B cell (primary cell): ENCODE data around the gene EEA1. TPM values are rescaled to one million over a fixed set of nuclear protein-coding genes. Genes with fewer than 3 reads are reported as not detected.

ENCODE experiments used
- ATAC-seq: fragments of 200-7000 bp; cut with Tn5 transposase; one replicate; pipeline ENCODE4 v1.10.0; 2021; ENCODE audit warnings: low read depth, mild to moderate bottlenecking, moderate number of reproducible peaks, moderate library complexity
- CTCF ChIA-PET: fragments of 350-600 bp; sonication (Branson Sonifier 250); formaldehyde crosslinking; loops from one replicate; lab custom pipeline; 2021; ENCODE audit warnings: antibody characterized with exemption, inconsistent platforms; lab: Charles Lee
- POLR2A ChIA-PET: fragments of 350-600 bp; sonication (Branson Sonifier 250); formaldehyde crosslinking; loops from one replicate; lab custom pipeline; 2021; ENCODE audit warnings: antibody characterized with exemption; lab: Charles Lee
- DNase-seq: peaks from one replicate; pipeline ENCODE4 v3.0.0; 2013
- H2AFZ ChIP-seq: 2 replicates; pipeline ENCODE4 v1.6.1; 2012; ENCODE audit warnings: mild to moderate bottlenecking, low read depth, low read length; ENCODE audit not compliant: insufficient read depth, poor library complexity, severe bottlenecking
- H3K27ac ChIP-seq, 2 donors: 1 replicate in 1 of 2; 2 replicates in 1 of 2; pipeline ENCODE4 v1.5.1; 2012 to 2013; ENCODE audit warnings: low read length in 2 of 2, mild to moderate bottlenecking in 2 of 2, moderate library complexity in 1 of 2
- H3K27me3 ChIP-seq, 4 experiments: fragments of 200-600 bp in 1 of 4; sonication (generic) in 1 of 4; replicated peaks in 1 of 4; 1 replicate in 2 of 4; 2 replicates in 2 of 4; pipeline versions ENCODE4 v1.6.1 to v1.7.0; 2013 to 2016; ENCODE audit warnings: low read length in 3 of 4, mild to moderate bottlenecking in 2 of 4, mixed read lengths in 1 of 4, moderate library complexity in 1 of 4; ENCODE audit not compliant: insufficient read depth in 4 of 4, control insufficient read depth in 3 of 4; ENCODE audit errors: control extremely low read depth in 1 of 4
- H3K36me3 ChIP-seq, 2 experiments: replicated peaks in 1 of 2; 1 replicate in 1 of 2; 2 replicates in 1 of 2; pipeline versions ENCODE4 v1.6.1 to v1.7.1; 2013; ENCODE audit warnings: low read length in 1 of 2; ENCODE audit not compliant: insufficient read depth in 2 of 2, control insufficient read depth in 1 of 2; ENCODE audit errors: control extremely low read depth in 1 of 2, extremely low read depth in 1 of 2
- H3K4me1 ChIP-seq, 2 donors: fragments of 200-600 bp in 1 of 2; sonication (generic) in 1 of 2; 1 replicate in 1 of 2; 2 replicates in 1 of 2; pipeline versions ENCODE4 v1.5.1 to v1.6.1; 2013 to 2017; ENCODE audit warnings: low read length in 2 of 2; ENCODE audit not compliant: control insufficient read depth in 2 of 2, insufficient read depth in 2 of 2
- H3K4me2 ChIP-seq: replicated peaks from 2 replicates; pipeline ENCODE3; 2012; ENCODE audit warnings: mild to moderate bottlenecking, low read depth, low read length; ENCODE audit not compliant: poor library complexity, severe bottlenecking
- H3K4me3 ChIP-seq, 5 experiments: fragments of 200-600 bp in 1 of 5; sonication (generic) in 1 of 5; 1 replicate in 3 of 5; 2 replicates in 2 of 5; pipeline versions ENCODE4 v1.5.1 to v1.7.0; 2011 to 2016; ENCODE audit warnings: low read length in 4 of 5, mild to moderate bottlenecking in 4 of 5, low read depth in 2 of 5, control low read depth in 1 of 5, moderate library complexity in 1 of 5; ENCODE audit not compliant: insufficient read depth in 1 of 5; ENCODE audit errors: control extremely low read depth in 1 of 5, extremely low read depth in 1 of 5
- H3K79me2 ChIP-seq: fragments of 200-600 bp; sonication (generic); one replicate; pipeline ENCODE4 v1.6.0; 2016; ENCODE audit warnings: low read length; ENCODE audit not compliant: control insufficient read depth, insufficient read depth
- H3K9ac ChIP-seq: fragments of 200-600 bp; sonication (generic); 2 replicates; pipeline ENCODE4 v1.6.1; 2017; ENCODE audit warnings: mild to moderate bottlenecking, low read length, moderate library complexity
- H3K9me3 ChIP-seq, 3 donors: one replicate each; pipeline versions ENCODE4 v1.6.1 to v1.7.1; 2013; ENCODE audit warnings: low read length in 2 of 3; ENCODE audit not compliant: control insufficient read depth in 2 of 3, insufficient read depth in 1 of 3; ENCODE audit errors: control extremely low read depth in 1 of 3
- H4K20me1 ChIP-seq: 2 replicates; pipeline ENCODE4 v1.6.0; 2012; ENCODE audit warnings: mild to moderate bottlenecking, low read length; ENCODE audit not compliant: insufficient read depth, control insufficient read depth, poor library complexity, severe bottlenecking
- H3K27ac Mint-ChIP-seq: one replicate; pipeline ENCODE4 v1.8.0; 2021; ENCODE audit warnings: mixed read lengths
- H3K27me3 Mint-ChIP-seq: one replicate; pipeline ENCODE4 v1.8.0; 2021; ENCODE audit warnings: mixed read lengths
- H3K4me1 Mint-ChIP-seq: one replicate; pipeline ENCODE4 v1.8.0; 2021; ENCODE audit warnings: mixed read lengths
- H3K4me3 Mint-ChIP-seq: one replicate; pipeline ENCODE4 v1.8.0; 2021; ENCODE audit warnings: mixed read lengths
- H3K9me3 Mint-ChIP-seq: one replicate; pipeline ENCODE4 v1.8.0; 2022; ENCODE audit warnings: mixed read lengths; ENCODE audit not compliant: insufficient read depth
- CTCF ChIP-seq: fragments of 200-600 bp; IDR thresholded peaks from one replicate; pipeline ENCODE4 v1.8.0; 2022; ENCODE audit warnings: antibody characterized with exemption, mild to moderate bottlenecking
- EZH2 ChIP-seq: IDR thresholded peaks from 2 replicates; pipeline ENCODE4 v1.6.1; 2012; ENCODE audit warnings: borderline replicate concordance, low read depth, mild to moderate bottlenecking, moderate library complexity, low read length; ENCODE audit not compliant: insufficient read depth, poor library complexity, severe bottlenecking
- WGBS: methylation state at CpG from one replicate; pipeline ENCODE4 v1.1.5; 2013; ENCODE audit warnings: missing lambda C conversion rate; ENCODE audit not compliant: insufficient coverage; 5-methylcytosine and 5-hydroxymethylcytosine counted together
- intact Hi-C: fragments of 100-400 bp; cut with micrococcal nuclease; formaldehyde crosslinking; loops from one replicate; pipeline ENCODE4 v1.10.0; 2022
- polyA plus RNA-seq: library from polyadenylated mRNA; depleted of rRNA; stranded (reverse); fragments of >200 nt; gene quantifications from 2 replicates; pipeline ENCODE4 v1.2.3, GENCODE V29; 2012
- total RNA-seq, 2 donors: library from RNA; stranded (reverse); fragments of 120-200 nt in 1 of 2; gene quantifications; 1 replicate in 1 of 2; 2 replicates in 1 of 2; pipeline versions ENCODE4 v1.2.3 to v1.2.4, GENCODE V29; 2013 to 2022

Gene EEA1
- total and polyA plus RNA-seq, 2 donors (not counting 1 experiment from before 2014, with no cell fraction given) = 1.8 to 26.3 TPM

GRCh38 chr12:92930421-92930820 lies 1.3 kb upstream of the EEA1 start:
- H3K4me1 Mint-ChIP-seq = peaks cover 24% of the 10 kb centered on the region
- H3K9me3 ChIP-seq = no peaks in the 10 kb centered on the region

More at GRCh38 chr12:92930421-92930820, 1.3 kb upstream of the EEA1 start:
- Histone ChIP-seq H3K36me3 (no peaks in the 10 kb centered on the region), H3K4me2 (no peak overlapping the region), H3K27ac (no peak overlapping the region), H3K4me3 (no peak overlapping the region), H3K4me1 (peaks cover 23 to 24% of the 10 kb centered on the region in 2 donors), H3K27me3 (no peaks in the 10 kb centered on the region), H3K9ac (no peak overlapping the region), H2AFZ (peak overlapping the region; percentile 96), H4K20me1 (no peaks in the 10 kb centered on the region), H3K79me2 (peaks cover 17% of the 10 kb centered on the region)
- intact Hi-C loops = no loop called here
- Mint-ChIP-seq H3K9me3 (no peaks in the 10 kb centered on the region), H3K27me3 (no peaks in the 10 kb centered on the region), H3K4me3 (peak overlapping the region; percentile 96), H3K27ac (no peak overlapping the region)
- POLR2A ChIA-PET = interaction anchor here (0.6 to 2.0 kb wide), 4 partner anchors 55 to 785 kb away, joined by 3 to 7 read pairs (median 4); partner anchors contain the start of gene BTG1
- DNase-seq (no peak), ATAC-seq (no peak)
- no CpG with 5 or more reads among the region's 3 CpGs for WGBS
- TF ChIP-seq EZH2 (no peak), CTCF (no peak)
- CTCF ChIA-PET = interaction anchor here (0.9 to 4.3 kb wide), 5 partner anchors 57 to 1171 kb away, joined by 3 to 29 read pairs (median 6); no protein-coding TSS in a partner anchor
